ENCODE data around the gene COPE.
A peak's percentile ranks its signal among the peaks of the same experiment; 100 is the strongest.
"Not testable (repeated sequence)": the region's sequence is repeated elsewhere in the genome, so short reads cannot be mapped to it uniquely, and the experiment has no call there.

Gene COPE

DNA sequence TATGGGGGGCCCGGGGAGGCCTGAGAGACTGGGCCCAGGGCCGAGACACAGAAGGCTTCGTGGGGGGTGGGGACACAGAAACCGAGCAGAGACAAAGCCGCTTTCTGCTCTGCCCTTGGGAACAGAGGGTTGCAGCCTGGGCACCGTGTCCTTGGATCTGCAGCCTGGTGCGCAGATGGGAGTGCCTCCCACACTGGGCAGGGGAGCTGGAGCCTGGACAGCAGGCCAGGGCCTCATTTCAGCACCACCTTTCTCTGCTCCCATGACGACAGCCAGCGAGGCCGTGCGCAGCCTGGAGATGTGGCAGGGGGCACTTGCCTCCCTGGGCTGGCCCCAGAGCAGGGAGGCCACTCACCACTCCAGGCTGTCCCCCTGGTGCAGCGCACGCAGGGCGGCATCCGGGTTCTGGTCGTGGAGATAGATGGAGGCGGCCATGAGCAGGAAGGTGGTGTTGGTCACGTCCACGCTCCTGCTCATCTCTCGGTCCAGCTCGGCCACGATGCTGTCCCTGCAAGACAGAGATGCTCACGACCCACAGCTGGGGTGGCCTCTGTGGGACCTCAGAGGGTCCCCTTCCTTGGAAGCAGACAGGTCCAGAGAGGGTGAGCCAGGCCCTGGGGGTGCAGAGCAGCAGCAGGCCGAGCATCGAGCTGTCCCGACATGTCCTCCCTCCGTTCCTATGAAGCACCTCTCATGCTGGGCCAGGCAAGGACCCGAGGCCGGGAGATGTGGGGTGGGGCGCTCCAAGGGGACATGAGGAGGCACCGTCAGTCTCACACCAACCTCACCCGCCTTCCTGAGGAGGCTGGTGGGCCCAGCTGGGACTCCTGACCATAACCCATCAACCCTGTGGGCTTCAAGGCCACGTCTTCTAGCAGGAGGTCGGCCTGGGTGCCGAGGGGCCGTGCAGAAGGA lies 12.3 kb downstream of the COPE start:
- DNase-seq = no peak

DNA sequence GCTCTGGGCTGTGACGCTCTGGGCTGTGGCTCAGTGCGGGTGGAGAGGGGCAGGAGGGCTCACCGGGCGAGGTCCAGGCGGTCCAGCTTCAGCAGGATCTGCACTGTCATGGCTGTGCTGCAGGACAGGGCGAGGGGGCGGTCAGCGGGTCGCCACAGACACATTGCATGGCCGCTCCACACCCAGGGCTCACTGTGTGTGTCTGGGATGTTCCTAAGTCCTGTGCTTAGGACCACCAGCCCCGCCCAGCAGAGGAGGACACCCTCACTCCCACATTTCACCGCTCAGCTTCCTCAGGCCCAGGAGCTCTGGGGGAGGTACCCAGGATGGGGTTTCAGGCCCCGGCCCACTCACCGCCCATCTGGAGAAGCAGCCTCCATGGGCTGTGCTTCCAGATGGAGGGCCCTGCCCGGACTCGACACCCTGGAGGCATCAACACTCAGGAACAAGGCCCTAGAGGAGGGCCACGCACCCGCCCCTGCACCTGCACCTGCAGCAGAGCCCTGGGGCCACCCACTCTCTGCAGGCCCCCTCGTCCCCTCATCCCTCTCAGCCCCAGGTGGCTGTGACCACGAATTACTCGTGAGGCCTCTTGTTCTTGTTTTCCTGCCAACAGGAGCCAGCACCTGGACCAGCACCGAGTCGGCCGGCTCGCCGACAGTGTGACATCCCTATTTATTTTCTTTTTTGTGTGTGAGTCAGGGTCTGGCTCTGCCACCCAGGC lies 13.5 kb downstream of the COPE start:
- DNase-seq = no peak

DNA sequence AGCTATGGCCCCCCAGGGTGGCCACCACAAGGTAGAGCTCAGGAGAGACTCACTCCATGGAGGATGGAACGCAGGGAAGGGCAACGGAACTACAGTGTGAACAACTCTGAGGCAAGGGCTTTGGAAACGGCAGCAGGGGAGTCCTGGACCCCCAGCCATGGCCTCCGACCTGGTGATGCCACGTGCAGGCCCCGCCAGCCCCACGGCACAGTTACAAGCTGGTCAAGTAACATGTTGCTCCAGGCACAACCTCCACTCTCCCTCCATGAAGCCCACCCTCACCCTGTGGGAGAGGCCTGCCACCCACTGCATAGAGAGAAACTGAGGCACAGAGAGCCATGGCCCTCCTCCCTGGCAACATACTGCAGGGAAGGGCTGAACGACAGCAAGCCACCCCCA lies 14.1 kb downstream of the COPE start:
- no peak for DNase-seq

DNA sequence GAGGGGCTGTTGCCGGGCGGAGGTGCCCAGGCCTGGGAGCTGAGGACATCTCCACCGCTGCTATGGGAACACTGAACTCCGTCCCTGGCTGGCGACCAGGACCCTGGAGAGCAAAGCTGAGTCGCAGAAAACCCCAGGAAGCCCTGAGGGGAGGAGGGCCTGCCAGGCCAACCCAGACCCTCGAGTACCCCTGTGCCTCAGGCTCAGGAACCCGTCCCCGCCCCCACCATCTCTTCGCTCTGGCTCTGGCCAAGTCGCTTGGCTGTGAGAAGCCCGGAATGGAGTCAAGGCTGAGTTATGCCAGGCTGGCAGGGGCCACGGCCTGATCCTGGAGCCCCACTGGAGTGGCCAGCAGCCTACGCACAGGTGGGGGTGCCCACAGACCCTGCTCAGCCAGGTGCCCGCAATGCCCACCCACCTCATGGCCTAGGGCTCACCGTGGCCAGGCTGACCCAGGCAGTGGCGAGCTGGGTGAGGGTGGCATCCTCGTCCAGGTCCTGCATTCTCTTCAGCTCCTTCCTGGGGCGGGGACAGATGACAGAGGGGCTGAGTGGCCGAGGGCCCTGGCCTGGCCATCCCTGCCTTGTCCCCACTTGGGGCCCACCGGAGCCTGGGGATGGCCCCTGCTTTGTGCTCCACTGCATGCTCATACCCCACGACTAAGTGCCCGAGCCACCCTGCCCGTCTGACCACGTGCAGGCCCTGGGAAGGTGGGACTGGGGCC lies 14.7 kb downstream of the COPE start:
- DNase-seq = no peak

DNA sequence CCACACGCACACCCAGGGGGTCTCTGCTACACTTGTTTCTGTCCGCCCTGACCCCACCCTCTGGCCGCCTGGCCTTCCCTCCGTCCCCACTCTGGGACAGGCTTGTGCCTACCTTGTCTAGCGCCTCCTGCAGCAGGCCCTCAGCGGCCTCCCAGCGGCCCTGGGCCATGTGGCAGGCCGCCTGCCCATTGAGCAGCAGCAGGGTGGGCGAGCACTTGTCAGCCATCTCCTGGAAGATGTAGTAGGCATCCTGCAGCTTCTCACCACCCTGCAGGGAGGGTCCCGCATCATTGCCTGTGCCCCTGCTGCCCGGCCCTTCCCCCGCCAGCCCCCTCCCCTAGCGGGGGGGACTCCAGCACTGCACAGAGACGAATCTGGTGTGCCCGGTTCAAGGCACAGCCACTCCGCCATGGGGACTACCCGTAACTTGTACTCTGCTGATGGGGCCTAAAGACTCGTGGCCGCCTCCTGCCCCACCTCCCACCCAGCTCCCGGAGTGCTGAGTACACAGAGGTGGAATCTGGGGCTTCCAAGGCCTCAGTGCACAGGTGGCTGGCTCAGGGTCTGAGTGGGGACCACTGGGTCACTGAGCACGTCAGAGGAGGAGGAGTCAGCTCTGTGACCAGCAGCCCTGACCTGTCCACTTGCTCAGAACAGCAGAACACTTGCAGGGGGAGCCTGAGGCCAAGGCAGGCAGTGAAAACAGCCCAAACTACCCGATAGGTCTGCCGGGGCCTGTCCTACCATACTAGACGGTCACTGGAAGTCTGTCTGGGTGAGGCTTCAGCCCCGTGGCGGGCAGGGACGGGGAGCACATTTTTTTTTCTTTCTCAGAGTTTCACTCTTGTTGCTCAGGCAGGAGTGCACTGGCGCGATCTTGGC lies 15.8 kb downstream of the COPE start:
- DNase-seq = no peak

DNA sequence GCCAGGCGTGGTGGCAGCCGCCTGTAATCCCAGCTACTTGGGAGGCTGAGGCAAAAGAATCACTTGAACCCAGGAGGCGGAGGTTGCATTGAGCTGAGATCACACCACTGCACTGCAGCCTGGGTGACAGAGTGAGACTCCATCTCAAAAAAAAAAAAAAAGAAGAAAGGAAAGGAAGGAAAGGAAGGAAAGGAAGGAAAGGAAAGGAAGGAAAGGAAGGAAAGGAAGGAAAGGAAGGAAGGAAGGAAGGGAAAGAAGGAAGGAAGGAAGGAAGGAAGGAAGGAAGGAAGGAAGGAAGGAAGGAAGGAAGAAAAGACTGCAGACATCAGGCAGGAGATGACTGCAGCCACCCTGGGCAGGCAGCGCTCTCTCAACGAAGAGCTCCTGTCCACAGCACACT lies 16.7 kb downstream of the COPE start:
- DNase-seq = not testable (repeated sequence)

DNA sequence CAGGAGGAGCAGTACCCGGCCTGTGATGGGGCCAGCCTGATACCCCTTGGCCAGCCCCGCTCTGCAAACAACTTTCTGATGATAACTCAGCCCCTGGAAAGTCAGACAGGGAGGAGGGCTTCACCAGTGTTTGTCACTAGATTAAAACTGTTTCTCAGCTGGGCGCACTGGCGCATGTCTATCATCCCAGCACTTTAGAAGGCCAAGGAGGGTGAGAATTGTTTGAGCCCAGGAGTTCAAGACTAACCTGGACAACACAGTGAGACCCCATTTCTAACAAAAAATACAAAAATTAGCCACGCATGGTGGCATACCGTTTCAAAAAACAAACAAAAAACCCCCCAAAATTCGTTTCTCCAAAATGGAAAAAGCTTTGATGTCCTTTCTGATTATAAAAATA lies 17.7 kb downstream of the COPE start:
- DNase-seq = no peak

DNA sequence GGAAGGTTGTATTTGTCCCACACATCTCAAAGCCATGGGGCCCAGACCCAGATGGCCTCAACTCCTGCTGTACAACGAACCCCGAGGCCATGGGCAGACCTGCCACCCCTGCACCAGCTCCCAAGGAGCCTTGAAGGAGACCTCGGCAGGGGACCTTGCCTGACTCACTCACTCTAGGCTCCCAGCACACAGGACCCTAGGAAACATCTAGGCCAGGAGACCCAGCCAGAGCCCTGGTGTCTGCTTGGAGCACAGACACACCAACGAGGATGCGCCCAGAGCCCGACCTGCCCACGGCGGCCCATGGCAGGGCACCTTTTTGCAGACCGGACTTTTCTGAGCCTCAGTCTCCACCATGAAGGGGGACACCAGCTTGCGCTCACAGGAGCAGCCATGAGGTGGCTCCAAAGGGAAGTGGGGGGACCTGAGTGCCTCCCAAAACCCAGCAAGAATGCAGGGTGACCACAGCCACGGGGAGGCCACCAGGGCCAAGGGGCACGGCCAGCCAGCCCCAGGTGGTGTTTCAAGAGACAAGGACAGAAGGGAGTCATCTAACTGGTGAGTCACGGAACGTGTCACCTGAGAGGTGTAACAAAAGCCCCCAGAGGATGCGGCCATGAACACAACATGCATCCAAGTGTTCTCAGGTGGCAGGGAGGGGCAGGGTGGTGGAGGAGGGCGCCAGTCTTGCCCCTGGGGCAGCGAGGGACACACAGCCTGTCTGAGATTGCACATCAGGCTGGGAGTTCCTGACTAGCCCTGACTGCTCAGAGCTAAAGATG lies 18.3 kb downstream of the COPE start:
- no peak for DNase-seq

DNA sequence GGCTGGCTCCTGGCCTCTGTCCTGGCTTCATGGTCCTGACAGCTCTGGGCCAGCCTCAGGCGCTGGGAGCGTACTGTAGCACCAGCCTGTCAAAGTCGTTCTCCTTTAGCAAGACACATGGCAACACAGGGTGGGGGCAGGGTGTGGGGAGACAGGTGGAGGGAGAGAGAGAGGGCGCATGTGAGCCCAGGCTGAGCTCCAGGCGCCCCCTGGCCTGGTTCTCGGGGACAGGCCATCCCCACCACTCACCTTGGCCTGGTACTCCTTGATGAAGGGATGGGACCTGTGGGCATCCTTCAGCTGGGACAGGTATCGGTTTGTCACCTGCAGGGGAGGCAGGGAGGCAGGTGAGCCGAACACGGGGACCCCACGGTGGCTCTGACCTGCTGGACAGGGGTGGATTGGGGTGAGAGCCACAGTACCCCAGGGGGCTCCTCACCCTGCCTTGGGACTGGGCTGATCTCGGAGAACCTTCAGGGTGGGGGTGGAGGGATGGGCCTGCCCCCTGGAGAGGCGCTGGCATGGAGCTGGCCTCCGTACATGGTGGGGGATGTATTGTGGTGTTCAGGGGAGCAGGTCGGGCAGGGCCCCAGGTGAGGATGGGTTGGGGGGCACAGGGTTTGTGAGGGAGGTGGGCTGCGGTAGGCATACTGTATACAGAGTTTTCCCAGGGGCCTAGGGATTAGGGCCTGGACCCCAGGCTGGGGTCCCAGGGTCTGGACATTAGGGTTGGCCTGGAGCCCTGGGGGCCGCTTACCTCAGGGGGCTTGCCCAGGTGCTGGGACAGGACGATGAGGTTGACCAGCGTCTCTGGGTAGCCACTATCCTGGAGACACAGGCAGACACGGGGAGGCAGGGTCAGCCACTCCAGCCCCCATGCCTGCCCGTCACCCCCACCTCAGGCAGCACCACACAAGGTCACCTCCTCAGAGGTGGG lies 19.3 kb downstream of the COPE start:
- no peak for DNase-seq

DNA sequence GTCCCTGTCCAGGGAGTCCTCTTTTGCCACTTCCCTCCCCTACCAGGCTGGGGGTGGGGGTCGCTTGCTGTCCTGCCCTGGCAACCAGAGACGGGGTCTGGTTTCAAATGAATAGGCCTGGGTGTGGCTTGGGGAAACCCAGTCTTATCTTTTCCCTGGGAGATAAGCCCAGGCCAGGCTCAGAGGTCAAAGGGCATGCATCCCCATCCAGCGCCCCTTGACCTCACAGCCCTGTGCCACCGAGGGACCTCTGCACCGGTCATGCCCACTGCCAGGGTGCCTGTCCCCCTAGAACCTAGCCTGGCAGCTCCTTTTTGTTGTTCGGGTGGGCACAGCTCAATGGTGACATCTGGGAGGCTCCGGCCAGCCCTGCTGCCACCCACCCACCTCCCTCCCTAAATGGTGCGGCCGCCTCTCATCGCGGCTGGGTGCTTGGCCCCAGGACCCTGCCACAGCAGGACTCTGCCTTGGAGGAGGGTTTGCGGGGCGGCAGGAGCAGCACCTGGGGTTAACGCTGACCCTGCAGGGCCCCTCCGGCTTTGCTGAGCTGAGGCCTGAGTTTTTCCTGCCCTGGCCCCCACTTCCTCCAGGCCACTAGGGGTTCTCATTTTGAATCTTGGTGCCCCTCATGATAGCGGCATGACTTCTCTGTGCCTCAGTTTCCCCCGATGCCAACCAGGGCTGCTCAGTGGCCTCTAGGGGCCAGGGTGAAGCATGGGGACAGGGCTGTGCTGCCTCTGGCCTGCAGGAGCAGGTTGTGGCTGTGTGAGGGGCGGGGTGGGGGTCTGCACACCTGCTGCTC lies 20.4 kb downstream of the COPE start:
- DNase-seq = no peak

DNA sequence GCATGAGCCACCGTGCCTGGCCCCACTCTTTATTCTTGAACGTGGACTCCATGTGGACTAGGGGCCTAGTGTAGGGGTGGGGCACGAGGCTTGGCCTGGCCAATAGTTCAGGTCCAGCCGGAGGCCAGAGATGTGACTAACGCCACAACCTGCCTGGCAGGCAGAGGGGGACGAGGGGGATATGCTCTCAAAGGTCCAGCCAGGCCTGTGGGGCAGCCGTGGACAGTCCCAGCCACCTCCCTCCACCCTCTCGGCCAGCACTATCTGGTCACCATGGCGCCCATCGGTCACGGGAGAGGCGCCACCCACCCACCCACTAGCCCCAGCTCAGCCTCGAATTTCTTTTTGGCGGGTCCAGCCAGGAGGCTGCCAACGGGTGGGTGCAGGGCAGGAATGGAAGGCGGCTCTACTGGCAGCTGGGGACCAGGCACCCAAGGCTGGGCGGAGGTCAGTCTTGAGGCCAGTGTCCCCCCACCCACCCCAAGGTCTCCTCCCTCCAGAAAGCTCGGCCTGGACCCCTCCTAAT lies 21.0 kb downstream of the COPE start:
- no peak for DNase-seq

DNA sequence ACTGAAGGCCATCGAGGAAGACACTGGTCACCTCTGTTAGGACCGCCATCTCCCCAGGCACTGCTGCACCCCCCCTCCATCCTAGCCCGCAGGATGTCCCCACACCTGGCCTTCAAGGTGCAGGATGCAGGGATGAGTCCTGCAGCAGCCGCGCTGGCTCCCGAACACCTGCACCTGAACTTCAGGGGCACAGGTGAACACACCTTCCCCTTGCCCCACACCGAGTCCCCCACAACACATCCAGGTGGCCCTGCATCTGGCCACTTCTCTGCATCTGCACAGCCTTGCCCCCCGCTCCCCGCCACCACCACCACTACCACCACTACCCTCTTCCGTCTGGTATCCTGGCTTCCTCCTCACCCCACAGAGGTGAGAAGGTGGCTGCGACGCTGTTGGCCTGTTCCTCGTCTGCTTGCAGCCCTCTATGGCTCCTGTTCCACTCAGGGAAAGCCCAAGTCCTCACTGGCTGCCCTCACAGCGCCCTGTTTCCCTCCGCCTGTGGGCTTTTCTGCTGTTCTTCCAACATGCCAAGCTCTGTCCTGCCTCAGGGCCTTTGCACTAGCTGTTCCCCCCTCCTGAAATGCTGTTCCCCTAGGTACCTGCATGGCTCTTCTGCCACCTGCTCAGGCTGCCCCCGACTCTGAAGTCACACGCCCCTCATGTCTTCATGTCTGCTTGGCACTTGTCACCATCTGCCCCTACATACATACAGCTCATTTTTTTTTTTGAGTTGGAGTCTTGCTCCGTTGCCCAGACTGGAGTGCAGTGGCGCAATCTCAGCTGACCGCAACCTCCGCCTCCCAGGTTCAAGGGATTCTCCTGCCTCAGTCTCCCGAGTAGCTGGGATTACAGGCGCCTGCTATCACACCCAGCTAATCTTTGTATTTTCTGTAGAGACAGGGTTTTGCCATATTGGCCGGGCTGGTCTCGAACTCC lies 21.8 kb downstream of the COPE start:
- no peak for DNase-seq

DNA sequence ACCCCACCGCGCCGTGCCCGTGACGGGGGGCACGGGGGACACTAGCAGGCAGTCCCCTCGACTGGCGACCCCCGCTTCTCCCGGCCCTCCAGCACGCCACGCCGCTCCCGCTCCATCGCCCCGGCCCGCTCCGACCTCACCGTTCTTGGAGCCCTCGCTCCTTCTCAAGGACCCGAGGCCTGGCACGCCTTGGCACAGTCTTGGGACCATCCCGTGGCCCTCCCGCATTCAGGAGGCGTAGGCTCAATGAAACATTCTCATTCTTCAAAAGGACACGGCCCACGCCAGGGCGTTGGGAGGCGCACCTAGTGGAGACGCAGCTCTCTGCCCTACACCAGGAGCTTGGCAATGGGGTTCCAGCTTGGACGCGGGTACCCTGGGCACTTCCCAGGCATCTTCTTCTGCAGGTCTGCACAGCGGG lies 22.8 kb downstream of the COPE start:
- DNase-seq = no peak

DNA sequence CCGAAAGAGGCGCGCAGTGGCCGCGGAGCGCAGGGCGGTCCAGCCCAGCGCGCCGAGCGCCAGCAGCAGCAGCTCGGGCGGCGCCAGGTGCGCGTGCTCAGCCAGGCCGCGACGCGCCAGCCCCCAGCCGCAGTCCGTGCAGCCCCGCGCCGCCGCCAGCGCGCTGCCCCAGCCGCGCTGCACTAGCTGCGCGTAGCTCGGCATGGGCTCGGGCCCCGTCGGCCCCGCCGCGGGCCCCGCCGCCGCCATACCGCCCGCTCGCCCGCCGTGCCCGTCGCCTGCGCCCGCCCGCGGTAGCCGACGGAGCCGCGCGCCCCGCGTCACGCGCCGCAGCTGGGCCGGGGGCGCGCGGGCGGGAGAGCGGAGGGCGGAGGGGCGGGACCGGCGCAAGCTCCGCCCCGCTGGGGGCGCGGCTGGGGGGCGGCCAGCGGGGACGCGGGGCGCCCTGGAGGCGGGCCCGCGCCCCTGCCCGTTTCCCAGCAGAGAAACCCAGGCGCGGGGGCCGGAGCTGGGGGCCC lies 23.3 kb downstream of the COPE start, which contains the start of gene CERS1:
TSS of gene CERS1 (minus strand) at position 335 of the 518 bp plus-strand sequence. CDS start at position 249, 86 bp downstream.
- no peak for DNase-seq

DNA sequence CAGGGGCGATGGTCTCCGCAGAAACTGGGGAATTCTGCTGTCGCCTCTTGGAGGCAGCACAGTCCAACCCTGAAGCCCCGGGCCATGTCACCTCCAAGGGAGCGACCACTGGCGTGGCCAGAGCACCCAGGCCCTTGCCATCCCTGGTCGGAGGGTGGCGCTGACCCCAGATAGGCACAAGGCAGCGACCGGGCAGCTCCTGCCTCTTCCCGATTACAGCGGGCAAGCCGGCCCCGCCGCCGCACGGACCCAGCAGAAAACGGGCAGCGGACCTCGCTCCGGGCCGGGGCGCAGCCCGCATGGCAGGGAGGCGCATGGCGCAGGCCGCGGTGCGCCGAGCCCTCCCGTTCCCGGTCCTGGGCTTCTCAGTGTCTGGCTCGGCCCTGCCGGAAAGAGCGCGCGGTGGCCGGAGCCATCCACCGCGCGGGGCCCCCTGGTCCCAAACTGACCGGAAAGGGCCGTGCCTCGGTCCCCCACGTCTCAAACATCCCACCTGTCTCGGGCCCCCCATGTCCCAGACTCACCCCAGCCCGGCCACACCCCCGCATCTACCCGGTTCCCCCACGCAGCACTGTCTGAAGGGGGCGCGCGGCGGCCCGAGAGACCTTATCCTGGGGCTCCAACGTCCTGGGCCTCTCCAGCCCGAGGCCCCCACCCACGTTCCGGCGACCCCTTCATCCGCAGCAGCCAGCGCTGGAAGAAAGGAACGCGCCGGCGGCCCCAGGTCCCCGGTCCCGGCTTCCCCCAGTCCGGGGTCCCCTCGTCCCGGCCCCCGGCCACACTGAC lies 24.0 kb downstream of the COPE start:
- DNase-seq = peak; percentile 43 to 78

DNA sequence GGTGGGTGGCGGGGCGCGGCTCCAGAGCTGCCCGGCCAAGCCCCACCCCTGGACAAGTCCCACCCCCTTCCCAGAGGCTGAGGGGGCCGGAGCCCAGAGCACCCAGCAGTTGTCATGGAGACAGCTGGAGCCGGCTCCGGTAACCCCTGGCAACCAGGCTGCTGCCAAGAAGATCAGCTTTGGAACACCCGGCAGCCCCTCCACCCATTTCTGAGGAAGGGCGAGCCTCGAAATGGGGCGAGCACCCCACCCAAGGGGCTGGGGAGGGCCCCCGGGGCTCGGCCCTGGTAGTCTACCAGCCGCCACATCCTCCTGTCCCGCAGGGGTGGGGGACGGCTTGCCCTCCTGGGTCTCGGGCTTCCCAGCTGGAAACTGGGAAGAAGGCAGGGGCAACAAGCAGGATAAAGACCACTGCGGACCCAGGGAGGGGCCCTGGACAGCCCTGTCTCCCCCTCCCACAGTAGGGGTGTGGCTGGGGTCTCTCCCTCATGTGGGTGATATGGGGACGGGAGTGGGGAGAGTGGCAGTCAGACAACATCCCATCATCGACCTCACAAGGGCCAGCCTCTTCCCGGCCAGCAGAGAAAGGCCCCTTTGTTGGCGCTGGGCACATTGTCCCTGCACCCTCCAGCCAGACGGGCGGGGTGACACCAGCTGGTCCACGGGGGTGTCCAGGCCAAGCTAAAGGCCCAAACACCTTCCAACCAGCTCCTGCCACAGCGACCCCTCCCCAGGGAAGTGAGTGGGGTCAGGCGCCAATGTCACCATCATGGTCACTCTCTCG lies 24.7 kb downstream of the COPE start:
- DNase-seq = no peak
